Stimulated activated CD4-positive, alpha-beta T cell treated with anti-CD3 and anti-CD28 coated beads, Interleukin-4, amount 100 ng/mL, for 24 hours (primary cell): ENCODE results near the gene MRPL43.

Experiments used
- DNase-seq: peaks from one replicate; pipeline ENCODE4 v3.0.0-alpha.2; 2020

MRPL43 gene

DNA sequence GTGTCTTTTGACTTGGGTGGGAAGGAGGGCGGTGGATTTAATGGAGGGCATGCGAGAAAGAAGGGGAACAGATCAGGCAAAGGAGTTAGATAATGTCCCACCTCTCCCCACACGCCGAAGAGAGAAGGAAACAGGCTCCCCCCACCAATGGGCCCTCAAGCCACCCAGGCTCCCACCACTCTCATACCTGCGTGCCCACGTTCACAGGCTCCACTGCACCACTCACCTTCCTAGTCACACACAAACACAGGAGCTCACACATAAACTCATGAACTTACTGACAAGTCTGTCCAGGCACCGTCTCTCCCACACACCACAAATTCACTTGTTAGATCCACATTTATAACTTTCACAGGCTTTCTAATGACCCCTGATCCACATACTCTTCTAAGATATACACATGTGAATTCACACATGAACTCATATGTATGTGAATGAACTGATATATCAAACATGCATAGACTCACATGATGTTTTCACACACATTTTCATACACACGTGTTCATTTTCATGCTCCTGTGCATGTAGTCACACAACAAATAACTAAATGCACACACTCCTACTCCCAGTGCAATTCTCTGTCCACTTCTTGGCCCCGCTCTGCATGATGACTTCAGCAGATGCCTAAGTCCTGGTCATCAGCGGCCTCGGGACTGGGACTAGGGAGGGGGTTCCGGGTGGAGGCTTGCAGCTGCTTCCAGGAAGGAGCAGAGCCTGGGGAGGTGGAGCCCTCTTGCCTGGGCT is 13.8 kb upstream of the MRPL43 start:
- DNase-seq: no peak

DNA sequence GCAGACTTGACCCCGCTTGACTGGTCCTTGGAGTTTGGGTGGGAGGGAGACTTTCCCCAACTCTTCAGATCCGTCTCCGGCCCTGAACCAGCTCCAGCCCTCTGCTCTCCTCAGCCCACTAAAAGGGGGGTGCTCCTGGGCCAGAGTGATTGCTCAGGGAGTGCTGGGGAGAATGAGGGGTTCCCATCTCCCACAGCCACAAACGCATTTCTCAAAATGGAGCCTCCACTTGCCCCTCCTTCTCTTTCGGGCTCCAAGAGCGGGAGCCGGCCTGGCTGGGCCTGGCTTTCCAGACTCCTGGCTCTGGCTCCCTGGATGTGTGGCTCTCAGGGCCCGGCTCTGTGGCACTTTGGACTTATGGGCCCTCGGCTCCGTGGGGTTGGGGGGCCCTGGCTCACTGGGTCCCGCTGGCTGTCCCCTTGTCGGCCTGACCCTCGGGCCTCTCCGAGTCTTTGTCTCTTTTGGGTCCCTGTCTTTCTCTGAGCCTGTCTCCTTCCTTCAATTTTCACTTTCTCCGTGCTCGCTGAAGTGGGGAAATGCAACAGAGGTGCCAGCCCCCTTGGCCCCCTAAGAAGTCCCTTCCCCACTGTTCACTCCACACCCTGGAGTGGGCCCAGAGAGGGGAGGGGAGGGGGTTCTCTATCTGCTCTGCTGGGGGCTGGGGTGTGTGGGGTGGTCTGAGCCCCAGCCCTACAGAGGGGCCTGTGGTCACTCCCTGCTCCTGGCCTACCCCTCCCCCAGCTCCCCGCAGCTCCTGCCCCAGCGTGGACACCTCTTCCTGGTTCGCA is 13.0 kb upstream of the MRPL43 start:
- DNase-seq: no peak

DNA sequence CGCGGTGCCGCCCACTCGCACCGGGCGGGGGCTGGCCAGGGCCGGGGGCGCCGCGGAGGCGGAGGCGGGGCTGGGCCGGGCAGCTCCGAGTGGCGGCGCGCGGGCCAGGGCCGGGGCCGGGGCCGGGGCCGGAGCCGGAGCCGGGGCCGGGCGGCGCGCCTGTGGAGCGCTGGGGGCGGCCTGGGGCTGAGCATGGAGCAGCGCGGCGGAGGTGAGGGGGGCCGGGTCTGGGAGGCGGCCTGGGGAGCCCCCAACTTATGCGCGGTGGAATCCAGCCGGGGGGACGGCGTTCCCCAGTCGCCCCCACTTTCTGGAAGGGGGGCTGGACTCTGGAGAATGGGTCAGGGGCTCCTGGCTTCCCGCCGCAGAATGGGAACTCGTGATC is 12.4 kb upstream of the MRPL43 start, which contains the start of gene LZTS2:
TSS of gene LZTS2 (plus strand) at position 67 of the 385 bp plus-strand sequence. CDS start 2,731 bp downstream, outside the sequence.
- DNase-seq: no peak

DNA sequence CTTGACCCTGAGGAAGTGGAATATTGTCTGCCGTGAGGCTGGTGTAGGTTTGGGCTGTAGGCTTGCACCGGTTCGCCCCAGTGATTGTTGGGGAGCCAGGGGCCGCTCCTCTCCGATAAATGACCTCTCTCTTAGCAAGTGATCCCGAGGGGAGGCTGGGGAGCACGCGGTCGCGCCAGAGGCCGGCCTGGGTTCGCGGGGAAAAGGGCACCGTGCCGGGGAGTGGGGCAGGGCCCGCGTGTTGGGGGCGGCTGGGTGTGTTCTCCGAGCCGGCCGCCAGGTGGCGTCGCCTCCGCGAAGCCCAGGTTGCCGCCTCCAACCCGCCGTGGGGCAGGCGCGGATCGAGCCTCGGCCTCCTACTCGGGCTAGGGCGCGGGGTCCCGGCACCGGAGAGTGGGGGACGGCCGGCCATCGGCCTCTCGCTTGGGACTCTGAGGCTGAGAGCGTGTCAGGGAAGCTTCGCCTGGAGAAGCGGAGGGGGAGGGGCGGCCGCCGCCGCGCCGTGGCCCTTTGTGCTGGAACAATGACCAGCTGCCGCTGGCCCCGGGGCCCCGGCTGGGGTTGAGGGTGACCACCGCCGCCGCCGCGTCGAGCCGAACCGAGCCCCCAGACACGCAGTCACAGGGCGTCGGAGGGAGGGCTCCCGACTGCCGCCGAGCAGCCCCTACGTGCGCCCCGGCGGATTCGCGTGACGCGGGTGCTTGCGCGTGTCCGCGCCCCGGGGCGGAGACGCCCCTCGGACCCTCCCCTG is 11.9 kb upstream of the MRPL43 start:
- DNase-seq: peak; percentile 77

DNA sequence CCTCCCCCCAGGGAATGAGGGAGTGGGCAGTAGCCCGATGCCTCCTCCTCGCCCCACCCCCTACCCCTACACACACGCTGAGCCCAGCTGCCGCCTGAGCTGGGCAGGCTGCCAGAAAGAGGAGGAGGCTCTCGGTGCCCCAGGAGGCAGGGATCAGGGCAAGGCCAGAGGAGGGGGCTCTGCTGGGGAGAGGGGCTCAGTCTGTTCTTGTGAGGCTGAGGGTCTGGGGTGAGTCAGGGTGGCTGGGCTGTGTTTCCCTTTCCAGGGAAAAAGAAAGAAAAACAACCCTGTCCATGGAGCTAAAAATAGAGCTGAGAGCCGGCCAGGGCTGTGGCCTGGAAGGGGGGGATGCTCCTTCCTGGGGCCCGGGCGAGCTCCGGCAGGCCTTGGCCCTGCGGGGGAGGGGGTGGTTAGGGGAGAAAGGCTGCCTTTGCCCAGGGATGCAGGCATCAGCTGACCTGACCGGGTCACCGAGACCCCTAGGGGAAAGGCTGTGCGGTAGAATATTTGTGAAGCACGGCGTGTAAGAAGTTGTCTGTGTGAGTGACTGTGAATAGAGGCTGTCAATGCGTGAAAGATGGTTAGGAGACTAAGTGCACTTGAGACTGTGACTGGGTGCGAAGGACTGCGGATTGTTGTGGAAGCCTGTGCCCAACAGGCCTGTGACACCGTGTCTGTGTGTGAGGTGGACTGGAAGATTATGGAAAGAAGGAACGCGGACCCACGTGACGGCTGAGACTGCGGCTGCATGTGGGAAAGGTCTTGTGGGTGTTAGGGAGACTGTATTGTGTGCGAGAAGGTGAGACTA is 11.1 kb upstream of the MRPL43 start:
- DNase-seq: peak; percentile 64

DNA sequence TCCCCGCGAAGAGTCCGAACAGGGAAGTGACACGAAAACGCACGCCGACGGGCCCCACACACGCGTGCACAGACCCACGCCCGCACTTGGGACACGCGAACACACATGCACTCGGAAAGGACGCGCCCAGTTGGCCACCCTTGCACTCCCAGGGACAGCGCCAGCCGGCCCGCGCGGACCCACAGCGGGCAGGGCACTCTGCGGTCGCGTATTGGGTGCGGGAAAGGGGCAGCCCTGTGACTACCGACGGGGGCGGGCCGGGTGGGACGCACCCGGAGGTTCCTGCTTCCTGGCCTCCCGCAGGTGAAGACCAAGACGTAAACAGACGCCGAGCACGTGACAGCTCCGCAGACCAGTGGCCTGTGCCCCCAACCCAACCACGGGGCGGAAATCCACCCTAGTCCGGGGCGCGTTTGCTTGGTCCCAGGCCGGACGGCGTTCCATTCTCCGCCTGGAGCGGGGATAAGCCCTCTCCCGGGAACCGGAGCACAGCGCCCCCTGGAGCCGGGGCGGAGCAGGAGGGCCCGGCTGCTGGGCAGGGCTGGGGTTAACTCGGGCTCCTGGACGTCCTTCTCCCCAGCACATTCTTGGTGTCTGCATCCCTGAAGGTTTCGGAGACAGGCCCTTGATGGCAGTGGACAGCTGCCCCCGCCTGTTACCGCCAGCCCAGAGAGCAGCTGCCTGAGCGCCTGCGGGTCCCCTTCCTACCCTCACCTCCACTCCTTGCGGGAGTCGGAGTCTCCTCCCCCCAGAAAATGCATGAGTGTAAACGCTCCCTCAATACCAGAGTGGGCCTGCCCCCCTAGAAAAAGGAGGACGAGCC is 10.3 kb upstream of the MRPL43 start:
- DNase-seq: peak; percentile 72

DNA sequence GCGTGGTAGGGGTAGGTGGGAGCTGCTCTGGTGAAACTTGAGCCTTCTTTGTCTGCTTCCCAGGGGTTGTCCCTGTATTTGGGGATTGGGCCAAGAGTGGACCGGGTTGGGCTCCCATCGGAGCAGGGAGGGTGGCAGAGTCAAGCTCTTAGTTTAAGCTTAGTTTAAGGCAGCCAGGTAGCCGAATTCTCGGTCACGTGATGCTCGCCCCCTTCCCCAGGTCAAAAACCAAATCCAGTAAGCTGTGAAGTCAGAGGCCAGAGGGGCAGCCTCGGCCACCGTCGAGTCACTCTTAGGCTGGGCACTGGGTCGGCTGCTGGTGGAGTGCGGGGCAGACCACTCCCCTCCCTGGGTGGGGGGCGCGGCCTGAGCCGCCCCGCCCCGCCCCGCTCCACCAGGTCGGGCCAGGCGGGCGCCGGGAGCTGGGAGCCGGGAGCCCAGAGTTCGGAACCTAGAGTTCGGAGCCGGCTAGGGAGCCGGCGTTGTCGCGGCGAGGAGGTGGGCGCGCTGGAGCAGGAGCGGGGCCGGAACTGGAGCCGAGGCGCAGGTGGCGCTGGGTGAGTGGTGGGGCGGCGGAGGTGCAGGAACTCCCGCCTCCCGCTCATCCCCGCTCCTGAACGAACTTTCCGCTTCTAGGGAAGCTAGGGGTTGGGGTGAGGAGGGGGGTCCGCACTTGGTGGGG is 9.5 kb upstream of the MRPL43 start:
- DNase-seq: peak; percentile 38

DNA sequence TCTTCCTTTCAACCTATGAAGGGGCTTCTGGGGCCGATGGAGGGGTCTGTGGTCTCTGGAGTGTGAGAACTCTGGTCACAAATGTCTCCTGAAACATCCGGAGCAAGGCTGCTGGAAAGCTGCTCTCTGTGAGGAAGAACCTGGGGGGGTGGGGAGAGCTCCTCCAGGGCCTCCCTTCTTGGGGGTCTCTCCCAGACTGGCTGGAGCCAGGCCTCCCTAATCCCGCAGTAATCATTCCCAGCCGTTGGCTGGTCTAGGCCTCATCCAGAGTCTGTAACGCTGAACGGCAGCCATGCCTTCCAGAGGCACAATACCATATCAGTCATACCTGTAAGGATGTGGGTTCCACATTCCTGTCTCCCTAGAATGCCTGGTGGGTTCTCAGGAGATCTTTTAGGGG is 7.9 kb upstream of the MRPL43 start:
- no peak for DNase-seq

DNA sequence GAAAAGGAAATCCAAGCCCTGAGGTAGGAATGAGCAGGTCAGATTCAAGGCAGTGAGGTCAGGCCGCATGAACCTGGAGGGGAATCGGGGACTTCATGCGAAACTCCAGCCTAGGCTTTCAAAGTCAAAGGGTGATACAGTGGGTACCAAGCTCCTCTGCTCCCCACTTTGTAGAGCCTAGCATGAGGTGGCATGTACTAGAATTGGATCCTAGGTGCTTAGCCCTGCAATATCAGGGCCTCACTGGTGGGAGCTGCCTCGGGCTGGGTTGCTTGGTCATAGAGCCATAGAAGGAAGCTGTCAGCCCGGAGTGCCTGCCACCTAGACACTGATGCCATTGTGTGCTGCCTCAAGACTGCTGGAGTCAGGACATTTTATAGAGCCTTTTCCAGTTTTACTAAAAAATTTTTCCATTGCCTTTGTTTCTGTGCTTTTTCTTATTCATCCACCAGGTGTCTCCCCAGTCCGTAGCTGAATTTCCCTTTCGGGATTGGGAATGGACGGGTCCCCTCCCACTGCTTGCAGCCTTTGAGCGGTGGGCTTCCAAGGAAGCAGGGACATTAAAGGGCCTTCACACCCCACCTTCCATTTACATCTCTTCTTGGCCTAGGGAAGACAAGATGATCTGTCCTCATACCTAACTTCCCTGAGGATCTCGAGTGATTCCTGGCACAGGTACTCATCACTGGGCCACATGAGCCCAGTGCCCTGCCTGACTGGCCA is 6.8 kb upstream of the MRPL43 start:
- DNase-seq: no peak

DNA sequence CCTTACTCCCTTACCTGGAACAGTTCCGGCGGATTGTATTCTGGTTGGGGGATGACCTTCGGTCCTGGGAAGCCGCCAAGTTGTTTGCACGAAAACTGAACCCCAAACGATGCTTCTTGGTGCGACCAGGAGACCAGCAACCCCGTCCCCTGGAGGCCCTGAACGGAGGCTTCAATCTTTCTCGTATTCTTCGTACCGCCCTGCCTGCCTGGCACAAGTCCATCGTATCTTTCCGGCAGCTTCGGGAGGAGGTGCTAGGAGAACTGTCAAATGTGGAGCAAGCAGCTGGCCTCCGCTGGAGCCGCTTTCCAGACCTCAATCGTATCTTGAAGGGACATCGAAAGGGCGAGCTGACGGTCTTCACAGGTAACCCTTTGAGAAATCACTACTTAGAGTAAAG is 1.8 kb upstream of the MRPL43 start:
- no peak for DNase-seq

DNA sequence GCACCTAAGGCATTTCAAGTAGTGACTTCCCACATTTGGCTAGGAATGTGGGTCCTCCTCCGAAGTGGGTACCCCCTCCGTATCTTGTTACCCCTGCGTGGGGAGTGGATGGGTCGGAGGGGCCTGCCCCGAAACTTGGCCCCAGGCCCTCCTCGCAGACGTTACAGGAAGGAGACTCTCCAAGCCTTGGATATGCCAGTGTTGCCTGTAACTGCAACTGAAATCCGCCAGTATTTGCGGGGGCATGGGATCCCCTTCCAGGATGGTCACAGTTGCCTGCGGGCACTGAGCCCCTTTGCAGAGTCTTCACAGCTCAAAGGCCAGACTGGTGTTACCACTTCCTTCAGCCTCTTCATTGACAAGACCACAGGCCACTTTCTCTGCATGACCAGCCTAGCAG is 869 bp upstream of the MRPL43 start:
- DNase-seq: no peak

DNA sequence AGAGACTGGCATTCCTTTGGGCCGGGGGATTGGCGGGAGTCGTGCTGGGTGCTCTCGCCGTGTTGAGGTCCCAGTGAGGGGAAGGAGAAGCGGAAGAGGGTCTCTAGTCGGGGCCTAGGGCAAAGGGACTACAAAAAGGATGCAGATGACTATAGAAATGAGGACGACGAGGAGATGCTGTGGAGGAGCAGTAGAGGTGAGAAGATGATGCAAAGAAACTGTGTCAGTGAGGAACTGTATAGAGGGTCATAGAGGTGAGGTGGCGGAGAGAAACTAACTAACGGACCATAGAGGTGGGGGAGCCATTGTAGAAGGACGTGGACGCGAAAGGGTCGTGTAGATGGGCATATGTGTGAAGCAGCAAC is 370 bp upstream of the MRPL43 start:
- no peak for DNase-seq

DNA sequence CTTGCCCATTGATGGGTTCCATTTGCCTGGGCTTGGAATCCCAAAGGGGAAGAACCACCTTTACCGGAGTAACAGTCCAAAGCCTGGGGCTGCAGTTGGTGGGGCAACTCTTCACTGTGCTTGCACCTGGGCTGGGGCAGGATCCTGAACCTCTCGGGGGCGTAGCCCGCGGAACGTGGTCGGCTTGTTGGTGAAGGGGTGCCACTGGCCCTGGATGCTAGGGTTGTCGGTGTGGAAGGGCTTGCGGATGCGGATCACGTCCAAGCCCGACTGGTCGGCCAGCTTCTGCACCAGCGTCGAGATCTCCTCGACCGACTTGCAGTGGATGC is 710 bp downstream of the MRPL43 start:
- DNase-seq: no peak

DNA sequence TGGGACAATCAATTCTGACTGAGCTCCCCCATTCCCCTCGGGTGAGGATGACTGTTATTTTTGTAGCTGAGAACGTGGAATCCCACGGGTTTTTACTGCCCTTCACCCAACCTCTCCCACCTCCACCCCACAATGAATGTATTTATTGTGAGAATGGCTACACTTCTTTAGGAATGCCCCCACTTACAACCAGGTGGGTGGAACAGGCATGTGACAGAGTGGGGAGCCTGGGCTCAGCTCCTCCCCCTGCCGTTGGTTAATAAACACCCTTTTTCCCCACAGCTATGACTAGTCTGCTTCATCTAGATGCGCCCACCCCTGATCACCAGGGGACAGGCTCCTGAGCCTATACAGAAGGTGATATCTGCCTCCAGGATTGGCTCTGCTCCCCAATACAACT is 2.0 kb downstream of the MRPL43 start:
- no peak for DNase-seq

DNA sequence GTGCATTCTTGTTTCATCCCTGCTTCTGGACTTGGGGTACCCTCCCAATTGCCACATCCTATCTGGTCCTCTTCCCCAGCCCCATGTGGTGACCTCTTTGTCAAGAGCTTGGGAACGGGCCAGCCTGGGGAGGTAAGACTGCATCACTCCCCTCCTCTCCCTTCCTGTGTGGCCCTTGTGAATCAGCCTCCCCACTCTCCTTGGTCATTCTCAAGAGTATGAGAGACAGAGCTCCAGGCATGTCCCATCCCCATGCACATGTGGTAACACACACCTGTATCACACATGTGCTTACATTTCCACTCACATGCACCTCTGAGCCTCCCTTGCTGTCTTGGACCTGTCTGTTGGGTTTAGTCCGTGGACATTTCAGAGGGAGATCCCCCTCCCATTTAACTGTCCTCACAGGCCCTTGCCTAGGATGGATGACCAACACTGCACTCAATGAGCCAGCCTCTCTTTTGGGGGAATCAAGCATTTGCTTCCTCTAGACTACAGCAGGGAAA is 2.6 kb downstream of the MRPL43 start:
- DNase-seq: no peak

DNA sequence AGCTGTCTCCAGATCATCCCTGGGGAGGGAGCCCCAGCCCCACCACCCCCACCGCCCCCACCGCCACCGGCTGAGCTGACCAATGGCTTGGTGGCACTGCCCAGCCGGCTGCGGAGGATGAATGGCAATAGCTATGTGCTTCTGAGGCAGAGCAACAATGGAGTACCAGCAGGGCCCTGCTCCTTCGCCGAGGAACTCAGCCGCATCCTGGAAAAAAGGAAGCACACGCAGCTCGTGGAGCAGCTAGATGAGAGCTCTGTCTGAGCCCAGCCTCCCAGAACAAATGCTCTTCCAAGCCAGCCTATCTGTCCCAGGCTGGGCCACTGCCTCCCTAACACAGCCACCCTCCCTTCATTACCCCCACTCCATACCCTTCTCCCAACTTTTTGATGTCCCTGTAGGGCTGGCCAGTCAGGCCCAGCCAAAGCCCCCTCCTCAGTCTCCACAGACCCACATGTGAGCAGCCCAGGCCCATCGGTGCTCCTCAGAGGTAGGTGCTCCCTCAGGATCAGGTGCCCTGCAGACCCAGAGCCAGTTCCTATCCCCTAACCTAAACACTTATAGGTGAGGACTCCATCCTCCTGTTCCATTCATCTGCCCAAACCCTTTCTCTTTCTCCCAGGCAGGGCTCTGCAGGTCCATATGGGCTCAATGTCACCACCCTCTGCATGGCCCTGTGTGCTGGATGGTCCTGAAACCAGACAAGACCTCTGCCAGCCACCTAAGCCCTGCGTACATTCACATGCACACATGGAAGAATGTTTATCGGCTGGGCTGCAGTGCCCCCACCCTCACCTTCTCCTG is 3.2 kb downstream of the MRPL43 start:
- DNase-seq: no peak

DNA sequence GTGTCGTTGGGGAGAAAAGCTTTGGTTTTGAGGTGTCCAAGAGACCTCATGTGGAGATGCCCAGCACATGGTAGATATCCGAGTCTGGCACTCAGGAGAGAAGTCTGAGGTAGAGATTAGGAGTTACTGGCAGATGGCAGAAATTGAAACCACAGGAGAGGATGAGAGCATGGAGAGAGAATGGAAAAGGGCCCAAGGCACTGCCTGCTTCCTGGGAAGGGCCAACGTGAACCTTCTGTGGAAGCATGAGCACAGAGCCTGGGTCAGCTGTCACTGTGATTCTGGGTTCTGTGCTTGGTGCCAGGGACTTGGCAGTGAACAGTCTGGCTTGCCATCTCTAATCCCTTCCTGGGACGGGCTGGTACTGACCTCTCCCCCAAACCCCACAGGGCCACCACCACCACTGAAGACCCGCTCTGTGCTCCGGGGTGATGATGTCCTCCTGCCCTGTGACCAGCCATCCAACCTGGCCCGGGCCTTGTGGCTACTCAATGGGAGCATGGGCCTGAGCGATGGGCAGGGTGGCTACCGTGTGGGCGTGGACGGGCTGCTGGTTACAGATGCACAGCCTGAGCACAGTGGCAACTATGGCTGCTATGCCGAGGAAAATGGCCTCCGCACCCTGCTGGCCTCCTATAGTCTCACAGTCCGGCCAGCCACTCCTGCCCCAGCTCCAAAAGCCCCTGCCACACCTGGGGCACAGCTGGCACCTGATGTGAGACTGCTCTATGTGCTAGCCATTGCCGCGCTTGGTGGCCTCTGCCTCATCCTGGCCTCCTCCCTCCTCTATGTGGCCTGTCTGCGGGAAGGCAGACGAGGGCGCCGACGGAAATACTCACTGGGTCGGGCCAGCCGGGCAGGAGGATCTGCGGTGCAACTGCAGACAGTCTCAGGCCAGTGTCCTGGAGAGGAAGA is 4.1 kb downstream of the MRPL43 start:
- no peak for DNase-seq

DNA sequence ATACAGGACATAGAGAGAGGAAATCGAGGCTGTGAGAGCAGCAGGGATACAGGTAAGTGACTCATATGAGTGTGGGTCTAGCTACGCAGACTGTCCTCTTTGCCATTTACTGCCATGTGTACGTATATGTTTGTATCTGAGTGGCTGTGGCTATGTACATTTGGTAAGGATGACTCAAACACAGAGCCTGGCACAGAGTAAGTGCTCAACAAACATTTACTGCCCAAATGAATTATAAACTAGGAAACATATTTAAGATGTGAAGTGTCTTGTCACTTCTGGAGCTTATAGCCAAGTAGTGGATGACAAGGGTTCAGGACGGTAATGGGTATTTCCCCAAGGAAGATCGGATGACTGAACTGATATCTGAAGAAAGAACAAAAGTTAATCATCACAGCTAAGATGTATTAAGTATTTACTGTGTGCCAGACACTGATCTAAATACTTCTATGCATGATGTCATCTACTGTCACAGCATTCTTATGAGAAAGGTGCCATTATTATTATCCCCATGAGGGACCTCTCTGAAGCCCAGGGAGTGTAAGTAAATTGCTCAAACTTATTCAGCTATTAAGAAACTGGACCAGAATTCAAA is 6.0 kb downstream of the MRPL43 start:
- no peak for DNase-seq
